ENCODE data around the gene PTPRN2.

The PTPRN2 gene

DNA sequence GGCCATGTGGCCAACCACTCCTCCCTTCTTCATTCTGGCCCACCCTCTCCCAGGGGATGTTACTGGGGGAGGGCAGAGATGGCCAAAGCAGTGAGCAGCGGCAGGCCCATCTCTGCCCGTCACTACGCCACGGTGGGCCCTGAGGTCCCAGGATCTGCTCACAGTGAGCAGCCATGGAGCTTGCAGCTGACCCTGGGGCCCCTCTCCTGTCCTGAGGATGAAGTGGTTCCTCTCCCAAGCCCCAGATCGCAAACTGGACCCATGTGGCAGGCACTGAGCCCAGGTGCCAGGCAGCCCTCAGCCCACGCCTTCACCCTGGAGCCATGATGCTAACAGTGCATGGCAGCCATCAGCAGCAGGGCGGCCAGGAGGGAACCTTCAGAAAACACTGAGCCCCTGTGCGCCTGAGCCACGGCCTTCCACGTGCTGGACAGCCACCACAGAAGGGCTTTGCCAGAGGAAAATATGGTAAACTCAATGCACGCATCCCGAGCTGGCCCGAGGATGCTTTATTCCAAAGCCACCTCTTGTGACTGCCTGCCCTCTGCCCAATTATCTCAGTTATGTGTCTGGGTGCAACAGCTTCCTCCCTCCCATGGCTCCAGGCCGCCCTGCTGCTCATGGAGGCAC lies 485.7 kb downstream of the PTPRN2 start:
- FAIRE-seq: no peak

DNA sequence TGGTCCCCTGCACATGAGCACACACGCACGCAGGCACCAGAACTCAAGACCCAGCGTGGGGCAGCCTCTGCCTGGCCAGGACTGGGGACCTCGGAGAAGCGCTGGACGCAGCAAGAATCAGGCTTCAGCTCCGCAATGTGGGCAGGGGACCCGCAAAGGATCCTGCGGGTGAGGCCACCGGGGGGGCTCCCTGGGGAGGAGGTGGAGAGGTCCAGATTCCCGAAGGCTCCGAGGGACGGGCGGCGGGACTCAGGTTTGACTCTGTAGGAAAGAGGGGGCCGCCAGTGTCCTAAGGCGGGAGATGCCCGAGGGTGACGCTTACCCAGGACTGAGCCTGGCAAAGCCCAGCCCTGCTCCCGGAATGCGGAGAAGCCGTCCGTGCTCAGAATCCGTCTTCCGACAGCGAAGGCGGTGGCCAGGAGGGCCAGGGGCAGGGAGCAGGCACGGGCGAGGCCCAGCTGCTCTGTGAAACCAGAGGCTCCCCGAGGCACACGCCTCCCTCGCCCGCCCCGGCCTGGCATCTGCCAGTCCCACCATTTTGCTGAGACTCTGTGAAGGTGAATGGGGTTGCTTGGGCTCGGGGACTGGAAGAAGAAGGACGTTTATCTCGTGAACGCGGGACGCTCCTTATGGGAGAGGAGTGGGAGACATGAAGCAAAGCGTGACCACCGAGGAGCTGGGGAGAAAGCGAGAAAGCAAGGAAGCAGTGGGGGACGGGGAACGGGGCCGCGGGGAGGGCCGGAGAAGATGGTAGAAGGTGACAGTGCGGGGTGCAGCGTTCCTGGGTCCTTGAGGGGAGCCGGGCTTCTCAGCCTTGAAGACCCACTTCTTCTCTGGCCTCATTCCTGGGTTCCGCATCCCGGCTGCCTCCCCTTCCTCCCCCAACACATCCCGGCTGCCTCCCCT lies 489.2 kb downstream of the PTPRN2 start:
- FAIRE-seq: no peak

DNA sequence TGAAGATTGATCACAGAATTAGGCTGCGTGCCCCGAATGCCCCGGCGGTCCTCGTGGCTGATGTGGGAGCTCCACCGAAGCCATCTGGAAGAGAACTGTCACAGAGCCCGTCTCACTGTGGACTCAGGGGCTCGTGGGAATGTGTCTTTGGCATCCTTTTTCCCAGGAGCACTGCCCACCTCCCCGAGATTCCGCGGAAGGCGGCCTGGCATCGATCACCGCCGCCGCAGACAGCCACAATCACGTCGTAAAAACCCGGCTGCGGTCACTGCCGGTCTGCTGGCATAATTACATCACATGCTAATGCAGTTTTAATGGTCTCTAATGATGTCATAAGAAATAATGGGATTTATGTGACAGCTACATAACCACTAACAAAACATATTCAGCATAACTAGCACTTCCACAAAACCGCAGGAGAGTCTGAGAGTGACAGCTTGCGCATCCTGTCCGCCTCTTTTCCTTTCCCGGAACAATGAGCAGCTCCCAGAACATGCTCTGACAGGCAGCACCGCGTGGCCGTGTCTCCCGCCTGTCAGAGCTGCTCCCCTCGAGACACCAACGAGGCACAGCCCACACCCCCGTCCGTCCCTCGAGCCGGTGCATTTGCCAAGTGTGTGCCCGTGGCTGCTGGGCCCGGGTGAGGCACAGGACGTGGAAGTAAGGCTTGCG lies 490.0 kb downstream of the PTPRN2 start:
- no peak for FAIRE-seq

DNA sequence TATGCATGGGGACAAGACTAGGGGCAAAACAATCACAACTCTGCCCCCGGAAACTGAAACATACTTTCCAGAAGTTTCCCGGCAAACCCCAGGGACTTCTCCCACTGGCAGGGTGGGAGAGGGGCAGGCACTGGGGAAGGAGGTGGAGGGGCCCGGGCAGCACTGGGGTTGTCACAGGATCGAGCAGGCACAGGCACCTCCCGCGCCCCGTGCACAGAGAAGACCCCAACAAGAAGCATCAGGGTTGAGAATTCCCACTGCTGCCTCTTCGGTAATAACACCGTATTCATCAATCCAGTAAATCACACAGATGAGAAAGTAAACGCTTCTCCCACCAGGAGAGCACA lies 490.5 kb downstream of the PTPRN2 start:
- no peak for FAIRE-seq

DNA sequence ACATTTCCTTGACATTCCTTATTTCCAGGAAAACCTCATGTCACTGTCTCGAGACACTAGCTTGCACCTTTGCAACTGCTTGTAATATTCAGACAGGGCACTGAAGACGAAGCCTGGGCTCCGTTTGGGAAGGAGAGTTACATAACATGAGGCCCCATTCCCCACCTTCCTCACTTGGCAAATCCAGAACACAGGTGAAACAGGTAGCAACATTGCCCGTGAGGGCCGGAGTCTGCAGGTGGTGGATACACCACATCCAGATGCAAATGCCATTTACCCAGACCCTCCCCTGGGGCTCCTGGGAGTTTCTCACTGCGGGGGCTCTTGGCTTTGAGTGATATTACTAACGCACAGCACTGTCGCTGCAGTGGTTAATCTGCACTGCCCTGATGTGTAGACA lies 491.0 kb downstream of the PTPRN2 start:
- FAIRE-seq: no peak

DNA sequence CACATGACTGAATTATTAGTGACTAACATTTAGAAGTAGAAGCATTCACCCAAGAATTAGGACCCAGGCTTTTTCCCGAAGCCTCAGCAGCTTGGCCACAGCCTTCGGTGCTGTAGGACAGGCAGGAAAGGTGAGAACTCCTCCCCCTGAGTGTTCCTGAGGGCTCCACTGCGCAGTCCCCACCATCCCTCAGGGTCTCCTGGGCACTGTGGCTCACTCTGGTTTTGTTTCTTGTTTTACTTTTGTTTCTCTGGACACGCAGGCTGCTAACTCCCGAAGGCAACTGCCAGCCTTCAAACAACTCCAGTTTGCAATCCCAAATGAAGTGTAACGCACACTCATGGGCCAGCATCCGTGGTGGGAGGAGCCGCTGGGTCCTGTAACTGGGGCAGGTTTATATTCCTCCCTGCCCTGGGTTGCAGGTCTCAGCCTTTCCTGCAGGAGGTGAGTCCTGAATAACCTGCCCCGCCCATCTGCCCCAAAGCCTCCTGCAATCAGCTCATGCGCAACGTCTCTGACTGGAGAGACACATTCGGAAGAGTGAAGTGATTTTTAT lies 492.9 kb downstream of the PTPRN2 start:
- no peak for FAIRE-seq

DNA sequence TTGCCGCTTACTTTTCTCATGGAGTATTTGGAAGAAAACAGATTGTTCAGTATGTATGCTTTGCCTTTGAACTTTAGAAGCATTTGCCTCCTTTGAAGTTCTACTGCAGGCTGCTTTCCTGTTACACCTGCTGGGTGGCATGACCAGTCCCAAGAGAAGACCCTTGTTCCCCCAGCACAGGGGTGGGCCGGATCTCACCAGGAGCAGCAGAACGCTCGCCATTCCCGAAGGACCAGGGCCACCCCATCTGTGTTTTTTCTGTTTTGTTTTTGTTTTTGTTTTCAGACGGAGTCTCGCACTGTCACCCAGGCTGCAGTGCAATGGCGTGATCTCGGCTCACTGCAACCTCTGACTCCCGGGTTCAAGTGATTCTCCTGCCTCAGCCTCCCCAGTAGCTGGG lies 493.6 kb downstream of the PTPRN2 start:
- FAIRE-seq: no peak

DNA sequence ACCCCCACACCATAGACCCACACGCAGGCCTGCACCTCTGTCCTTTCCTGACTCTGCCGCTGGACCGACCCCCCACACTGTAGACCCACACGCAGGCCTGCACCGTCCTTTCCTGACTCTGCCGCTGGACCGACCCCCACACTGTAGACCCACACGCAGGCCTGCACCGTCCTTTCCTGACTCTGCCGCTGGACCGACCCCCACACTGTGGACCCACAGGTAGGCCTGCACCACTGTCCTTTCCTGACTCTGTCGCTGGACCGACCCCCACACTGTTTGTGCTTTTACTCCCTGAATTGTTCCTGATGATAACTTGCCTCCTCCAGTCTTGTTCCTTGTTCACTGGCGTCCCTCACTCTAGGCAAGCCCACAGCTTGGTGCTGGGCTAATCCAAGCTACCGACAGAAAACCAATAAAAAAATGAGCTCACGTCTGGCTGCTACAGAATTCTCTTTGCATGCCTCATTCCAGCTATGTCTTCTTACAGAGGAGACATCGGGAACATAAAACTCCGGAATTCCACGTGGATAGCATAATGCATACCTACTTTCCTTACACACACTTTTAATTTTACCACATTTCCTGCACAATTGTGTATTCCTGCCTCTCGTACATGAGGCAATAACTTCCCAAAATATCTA lies 494.3 kb downstream of the PTPRN2 start:
- no peak for FAIRE-seq

DNA sequence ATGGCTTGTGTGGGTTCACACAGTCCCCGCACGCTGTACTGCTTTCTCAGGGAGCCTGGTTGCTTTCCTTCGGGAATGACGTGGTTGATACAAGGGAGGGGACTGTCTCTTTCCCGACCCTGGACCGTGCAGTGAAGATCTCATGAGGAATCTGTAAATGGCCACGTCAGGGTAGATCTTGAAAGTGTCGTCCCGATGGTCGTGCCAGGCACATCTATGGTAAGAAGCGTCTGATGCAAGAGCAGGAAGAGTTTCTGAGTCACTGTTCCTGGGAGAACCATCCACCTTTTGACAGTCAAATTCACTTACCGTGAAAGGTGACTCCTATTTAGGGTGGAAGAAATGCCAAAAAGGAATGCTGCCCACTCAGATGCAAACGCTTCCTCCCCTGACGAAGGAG lies 500.4 kb downstream of the PTPRN2 start:
- no peak for FAIRE-seq

- FAIRE-seq: no peak
These were observed 501.6 kb downstream of the PTPRN2 start for GRCh38 chr7:158085741-158086695.

DNA sequence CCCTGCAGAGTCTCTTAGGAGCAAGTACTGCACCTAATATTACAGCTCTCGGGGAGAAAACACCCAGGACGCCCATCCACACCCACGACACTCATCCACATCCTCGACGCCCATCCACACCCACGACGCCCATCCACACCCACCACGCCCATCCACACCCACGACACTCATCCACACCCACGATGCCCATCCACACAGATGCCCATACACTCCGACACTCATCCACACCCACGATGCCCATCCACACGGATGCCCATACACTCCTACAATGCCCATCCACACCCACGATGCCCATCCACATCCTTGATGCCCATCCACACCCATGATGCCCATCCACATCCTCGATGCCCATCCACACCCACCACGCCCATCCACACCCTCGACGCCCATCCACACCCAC lies 503.1 kb downstream of the PTPRN2 start:
- FAIRE-seq: no peak

- no peak for FAIRE-seq
These were observed 503.9 kb downstream of the PTPRN2 start for GRCh38 chr7:158083526-158084310.

DNA sequence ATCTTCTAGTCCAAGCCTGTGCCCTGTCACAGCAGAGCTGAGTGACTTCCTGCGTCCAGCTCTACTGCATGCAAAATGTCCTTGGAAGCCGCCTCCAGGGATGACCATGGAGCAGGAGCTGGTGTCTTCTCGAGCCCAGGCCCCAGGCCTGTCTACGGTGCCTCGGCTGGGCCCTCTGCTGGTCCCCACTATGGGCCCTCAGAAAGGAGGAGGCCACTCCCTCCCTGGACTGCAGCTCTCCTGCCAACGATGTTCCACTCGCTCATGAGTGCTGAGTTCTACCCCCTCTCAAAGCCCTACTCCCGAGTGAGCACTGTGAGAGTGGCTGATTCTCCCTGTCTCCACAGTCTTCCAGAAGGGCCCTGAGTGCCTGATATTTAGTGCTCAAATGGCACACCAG lies 504.9 kb downstream of the PTPRN2 start:
- no peak for FAIRE-seq

GRCh38 chr7:158080899-158081445 lies 506.7 kb downstream of the PTPRN2 start:
- FAIRE-seq: no peak

DNA sequence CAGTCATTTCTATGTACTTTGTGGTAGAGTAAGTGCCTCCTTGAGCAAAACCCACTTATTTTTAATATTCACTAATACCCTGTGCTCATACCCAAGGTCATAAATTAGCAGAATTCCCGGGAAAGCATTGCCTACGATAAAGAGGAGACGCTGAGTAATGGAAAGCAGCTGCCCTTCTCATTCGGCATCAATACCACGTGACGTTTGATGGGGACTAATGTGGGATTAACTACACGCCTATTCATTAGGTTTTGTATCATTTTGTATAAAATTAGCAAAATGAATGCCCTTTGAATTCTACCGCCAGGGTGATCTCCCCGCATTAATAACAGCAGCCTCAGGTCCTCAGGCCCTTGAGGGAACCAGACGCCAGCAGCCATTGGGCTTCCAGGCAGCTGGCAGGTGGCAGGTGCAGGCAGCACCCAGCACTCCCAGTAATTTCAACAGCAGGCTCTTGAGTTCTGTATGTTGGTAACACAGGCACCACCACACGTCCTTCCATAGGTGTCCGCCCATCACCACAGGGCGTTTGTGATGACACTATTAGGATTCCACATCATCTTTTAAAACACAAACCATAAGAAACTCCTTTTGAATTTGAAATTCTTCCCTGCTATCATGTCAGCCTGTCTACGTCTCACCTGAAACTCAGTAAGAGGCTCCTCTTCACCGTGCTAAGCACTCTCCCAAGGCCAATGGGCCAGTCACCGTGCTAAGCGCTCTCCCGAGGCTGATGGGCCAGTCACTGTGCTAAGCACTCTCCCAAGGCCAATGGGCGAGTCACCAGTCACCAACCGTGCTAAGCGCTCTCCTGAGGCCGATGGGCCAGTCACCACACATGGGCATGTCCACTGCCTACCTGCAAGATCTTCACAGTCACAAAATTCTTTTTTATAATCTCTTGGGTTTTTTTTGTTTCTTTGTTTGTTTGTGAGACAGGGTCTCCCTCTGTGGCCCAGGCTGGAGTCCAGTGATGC lies 509.4 kb downstream of the PTPRN2 start:
- FAIRE-seq: no peak

DNA sequence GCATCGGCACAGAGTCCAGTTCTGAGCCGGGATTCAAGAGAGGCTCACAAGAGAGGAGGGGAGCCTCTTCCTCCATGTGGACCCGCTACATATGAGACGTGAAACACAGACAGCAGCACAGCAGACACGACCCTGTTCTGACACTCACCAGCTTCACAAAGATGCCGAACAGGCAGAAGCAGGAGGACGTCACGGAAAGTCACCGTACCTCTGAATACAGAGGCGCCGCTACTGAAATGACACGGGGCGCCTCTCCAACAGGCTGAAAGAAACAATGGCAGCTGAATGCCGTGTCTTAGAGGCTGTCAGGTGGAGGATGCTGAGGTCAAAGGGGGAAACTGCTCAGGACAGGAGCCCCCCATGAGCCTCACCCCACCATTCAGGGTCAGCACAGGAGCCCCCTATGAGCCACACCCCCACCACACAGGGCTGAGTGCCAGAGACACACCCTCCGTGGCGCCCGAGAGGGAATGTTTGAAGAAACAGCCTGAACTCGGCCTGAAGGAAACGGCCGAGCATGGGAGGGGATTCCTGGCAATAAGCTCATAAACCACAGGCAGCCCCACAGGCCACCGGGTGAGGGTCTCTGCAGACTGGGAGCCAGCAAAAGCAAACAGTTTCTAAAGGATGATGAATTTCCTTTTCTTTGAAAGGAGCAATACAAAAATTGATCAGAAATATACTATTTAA lies 510.3 kb downstream of the PTPRN2 start:
- FAIRE-seq: no peak

DNA sequence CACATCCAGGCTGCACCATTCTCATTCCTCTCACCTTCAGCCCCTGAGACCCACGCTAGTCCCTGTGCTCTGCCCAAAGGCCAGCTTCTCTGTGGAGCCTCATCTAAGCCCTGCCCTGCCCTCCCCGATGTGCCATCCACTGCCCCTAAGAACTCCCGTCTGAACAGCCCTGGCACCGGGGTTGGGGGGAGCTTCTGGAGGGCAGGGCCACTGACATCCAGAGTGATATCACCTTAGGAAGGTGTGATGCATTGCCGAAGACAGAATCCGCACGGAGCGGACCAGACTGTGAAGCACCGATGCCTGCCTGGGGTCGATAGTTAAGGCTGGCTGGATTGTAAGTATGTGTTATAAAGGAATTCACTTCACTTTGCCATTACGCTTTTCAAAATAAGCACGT lies 511.0 kb downstream of the PTPRN2 start:
- no peak for FAIRE-seq

- no peak for FAIRE-seq
These were observed 511.4 kb downstream of the PTPRN2 start for GRCh38 chr7:158076215-158076614.

- FAIRE-seq: no peak
These were observed 512.0 kb downstream of the PTPRN2 start for GRCh38 chr7:158075633-158076001.
